ENCODE measurements around the gene ADGRF5. TPM values are rescaled to one million over a fixed set of nuclear protein-coding genes. Genes with fewer than 3 reads are reported as not detected.

Gene ADGRF5
- total and polyA plus RNA-seq, 8 donors: 116 to 357 (median 151) TPM

DNA sequence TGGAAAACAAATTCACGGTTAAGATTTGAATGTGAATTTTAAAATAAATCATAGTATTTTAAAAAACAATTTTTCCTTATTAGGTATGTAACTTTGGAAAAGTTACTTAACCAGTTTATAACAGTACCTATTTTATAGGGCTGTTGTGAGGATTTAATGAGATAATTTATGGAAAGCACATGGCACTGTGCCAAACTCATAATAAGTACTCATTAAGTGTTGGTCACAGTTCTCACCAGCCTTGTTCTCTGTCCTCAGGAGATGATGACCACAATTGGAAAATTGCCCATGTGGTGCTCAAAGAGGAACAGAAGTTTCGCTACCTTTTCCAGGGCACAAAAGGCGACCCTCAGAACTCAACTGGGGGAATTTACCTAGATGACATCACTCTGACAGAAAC lies 88.9 kb downstream of the ADGRF5 start:
- intact Hi-C loops (cut with DNase I): no loop called here
- no peak for ATAC-seq

DNA sequence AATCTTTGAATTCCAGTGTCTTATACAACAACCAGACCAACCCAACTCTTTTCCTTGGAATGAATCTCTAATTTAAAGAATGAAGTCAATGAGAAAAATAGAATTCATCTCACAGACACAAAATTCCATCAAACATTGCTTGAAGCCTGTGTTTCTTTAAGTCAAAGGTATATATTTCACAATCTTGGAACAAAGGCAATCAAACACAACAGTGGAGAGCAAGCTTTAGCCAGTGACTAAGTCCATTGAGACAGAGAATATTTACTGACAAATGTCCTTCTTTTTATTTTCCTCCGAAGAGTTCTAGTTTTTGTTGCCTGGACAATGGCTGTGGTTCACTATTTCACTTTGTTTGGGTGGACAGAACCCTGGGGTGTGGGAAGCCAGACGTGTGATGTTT lies 92.8 kb downstream of the ADGRF5 start:
- Histone ChIP-seq H3K27me3 (no peaks in the 10 kb centered on the region), H3K4me3 (no peak overlapping the region), H3K4me1 (no peaks in the 10 kb centered on the region), H3K9me3 (no peaks in the 10 kb centered on the region), H3K27ac (no peak overlapping the region), H3K36me3 (no peaks in the 10 kb centered on the region)
- ATAC-seq (no peak), DNase-seq (no peak)
- intact Hi-C loops (cut with DNase I): no loop called here
- TF ChIP-seq, protein P1, sequence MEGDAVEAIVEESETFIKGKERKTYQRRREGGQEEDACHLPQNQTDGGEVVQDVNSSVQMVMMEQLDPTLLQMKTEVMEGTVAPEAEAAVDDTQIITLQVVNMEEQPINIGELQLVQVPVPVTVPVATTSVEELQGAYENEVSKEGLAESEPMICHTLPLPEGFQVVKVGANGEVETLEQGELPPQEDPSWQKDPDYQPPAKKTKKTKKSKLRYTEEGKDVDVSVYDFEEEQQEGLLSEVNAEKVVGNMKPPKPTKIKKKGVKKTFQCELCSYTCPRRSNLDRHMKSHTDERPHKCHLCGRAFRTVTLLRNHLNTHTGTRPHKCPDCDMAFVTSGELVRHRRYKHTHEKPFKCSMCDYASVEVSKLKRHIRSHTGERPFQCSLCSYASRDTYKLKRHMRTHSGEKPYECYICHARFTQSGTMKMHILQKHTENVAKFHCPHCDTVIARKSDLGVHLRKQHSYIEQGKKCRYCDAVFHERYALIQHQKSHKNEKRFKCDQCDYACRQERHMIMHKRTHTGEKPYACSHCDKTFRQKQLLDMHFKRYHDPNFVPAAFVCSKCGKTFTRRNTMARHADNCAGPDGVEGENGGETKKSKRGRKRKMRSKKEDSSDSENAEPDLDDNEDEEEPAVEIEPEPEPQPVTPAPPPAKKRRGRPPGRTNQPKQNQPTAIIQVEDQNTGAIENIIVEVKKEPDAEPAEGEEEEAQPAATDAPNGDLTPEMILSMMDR (IDR thresholded peaks at IDR 0.05): no peak

More for the DNA sequence above, 88.9 kb downstream of the ADGRF5 start:
- TF ChIP-seq, protein P1 (IDR thresholded peaks at IDR 0.05): no peak
- Histone ChIP-seq H3K4me3 (no peak overlapping the region), H3K36me3 (no peaks in the 10 kb centered on the region), H3K27ac (no peak overlapping the region), H3K9me3 (no peaks in the 10 kb centered on the region), H3K27me3 (no peaks in the 10 kb centered on the region), H3K4me1 (no peaks in the 10 kb centered on the region)
- DNase-seq: no peak

DNA sequence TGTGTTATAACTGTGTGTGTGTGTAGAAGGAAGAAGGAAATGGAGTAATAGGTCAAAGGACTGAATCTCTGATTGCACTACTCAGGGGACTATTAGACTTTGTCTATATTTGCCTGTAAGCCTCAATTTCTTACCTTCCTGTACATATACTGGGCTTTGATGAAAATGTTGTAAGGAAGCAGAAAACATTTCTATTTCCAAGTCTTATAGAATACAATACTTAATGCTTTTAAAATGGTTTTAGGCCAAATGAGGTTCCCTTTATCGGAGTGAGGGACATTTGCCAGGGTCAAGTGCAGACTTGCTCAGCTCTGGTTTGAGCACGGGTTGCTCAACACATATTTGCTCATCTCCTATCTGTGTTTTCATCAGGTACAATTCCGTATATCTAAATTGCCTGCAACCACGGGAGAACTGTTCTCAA lies 100.3 kb downstream of the ADGRF5 start:
- Histone ChIP-seq H3K27ac (no peak overlapping the region), H3K36me3 (no peaks in the 10 kb centered on the region), H3K4me3 (no peak overlapping the region), H3K9me3 (no peaks in the 10 kb centered on the region), H3K4me1 (no peaks in the 10 kb centered on the region), H3K27me3 (no peaks in the 10 kb centered on the region)
- TF ChIP-seq, protein P1 (IDR thresholded peaks at IDR 0.05): no peak
- no peak for ATAC-seq
- no peak for DNase-seq
- intact Hi-C loops (cut with DNase I): no loop called here

DNA sequence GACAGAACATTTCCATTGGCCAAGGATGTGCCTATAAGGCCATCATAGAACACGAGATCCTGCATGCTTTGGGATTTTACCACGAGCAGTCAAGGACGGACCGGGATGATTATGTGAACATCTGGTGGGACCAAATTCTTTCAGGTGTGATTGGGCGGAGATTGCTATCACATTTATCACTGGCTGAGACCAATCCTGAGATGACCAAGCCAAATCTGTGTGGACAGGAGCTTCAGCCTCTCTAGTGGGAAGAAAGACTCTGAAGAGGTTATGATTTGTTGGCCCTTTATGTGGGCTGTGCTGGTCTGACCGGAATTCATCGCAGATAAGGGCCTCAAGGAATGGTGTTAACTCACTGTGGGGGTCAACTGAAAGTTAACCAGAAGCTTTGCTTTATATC lies 102.2 kb downstream of the ADGRF5 start:
- H3K9me3 ChIP-seq: no peaks in the 10 kb centered on the region
- H3K4me1 ChIP-seq: no peaks in the 10 kb centered on the region
- H3K4me3 ChIP-seq: no peak overlapping the region
- ATAC-seq (no peak), DNase-seq (no peak)
- no peak overlapping the region for H3K27ac ChIP-seq
- H3K27me3 ChIP-seq: no peaks in the 10 kb centered on the region
- intact Hi-C loops (cut with DNase I): no loop called here
- TF ChIP-seq, protein P1 (IDR thresholded peaks at IDR 0.05): no peak
- H3K36me3 ChIP-seq: no peaks in the 10 kb centered on the region

DNA sequence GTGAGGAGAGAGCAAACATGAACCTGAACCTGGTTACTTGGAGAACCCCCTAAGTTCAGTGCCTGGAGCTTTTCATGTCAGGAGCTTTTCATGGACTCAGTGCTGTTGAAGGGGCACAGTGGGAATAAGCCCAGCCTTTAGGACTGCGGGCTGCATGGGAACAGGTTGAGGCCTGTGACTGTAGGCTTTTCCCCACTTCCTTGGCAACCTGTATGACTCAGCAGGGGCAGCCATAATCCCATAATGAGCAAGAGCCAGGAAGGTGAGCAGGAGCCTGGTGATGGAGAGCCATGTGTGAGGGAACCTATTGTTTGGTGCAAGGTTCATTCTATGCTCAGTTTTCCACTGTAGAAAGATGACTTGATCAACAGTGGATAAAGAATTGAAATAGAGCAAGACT lies 105.1 kb downstream of the ADGRF5 start:
- Histone ChIP-seq H3K4me3 (no peak overlapping the region), H3K9me3 (no peaks in the 10 kb centered on the region), H3K27ac (no peak overlapping the region), H3K27me3 (no peaks in the 10 kb centered on the region), H3K36me3 (no peaks in the 10 kb centered on the region), H3K4me1 (no peaks in the 10 kb centered on the region)
- intact Hi-C loops (cut with DNase I): no loop called here
- TF ChIP-seq, protein P1 (IDR thresholded peaks at IDR 0.05): no peak
- ATAC-seq: no peak
- no peak for DNase-seq
